Suppressor macrophage treated with lipopolysaccharide for 1 hour (primary cell): Measurements from ENCODE around the gene HIP1.
"Not testable (repeated sequence)": the region's sequence is repeated elsewhere in the genome, so short reads cannot be mapped to it uniquely, and the experiment has no call there.

ENCODE experiments used
- DNase-seq, 3 donors: peaks; one replicate each; pipeline ENCODE4 v3.0.0-alpha.2; 2020 to 2022

HIP1 gene

GRCh38 chr7:75639071-75639885 lies 99.5 kb downstream of the HIP1 start:
- DNase-seq: peak; percentile 45 to 78 (median 54)

- DNase-seq: peak in 2 of 3 donors; percentile 32 to 57
These were observed 100.1 kb downstream of the HIP1 start for GRCh38 chr7:75638594-75639070.

GRCh38 chr7:75637854-75638593 lies 100.7 kb downstream of the HIP1 start:
- DNase-seq: no peak

GRCh38 chr7:75635036-75635435 lies 103.7 kb downstream of the HIP1 start:
- DNase-seq: peak in 1 of 3 donors; percentile 17

GRCh38 chr7:75632587-75632986 lies 106.2 kb downstream of the HIP1 start:
- DNase-seq: not testable (repeated sequence)

- DNase-seq: no peak
These were observed 107.0 kb downstream of the HIP1 start for GRCh38 chr7:75631711-75632110.

GRCh38 chr7:75630549-75630948 lies 108.2 kb downstream of the HIP1 start:
- DNase-seq: no peak

GRCh38 chr7:75629044-75629443 lies 109.7 kb downstream of the HIP1 start:
- peak in 1 of 3 donors; percentile 12 for DNase-seq

- DNase-seq: no peak
These were observed 110.7 kb downstream of the HIP1 start for GRCh38 chr7:75628055-75628454.

- no peak for DNase-seq
These were observed 111.8 kb downstream of the HIP1 start for GRCh38 chr7:75626954-75627353.

- DNase-seq: no peak
These were observed 112.9 kb downstream of the HIP1 start for GRCh38 chr7:75625868-75626267.

- peak; percentile 91 to 95 (median 95) for DNase-seq
These were observed 114.5 kb downstream of the HIP1 start for GRCh38 chr7:75624134-75624832.

- DNase-seq: peak; percentile 35 to 49 (median 44)
These were observed 115.2 kb downstream of the HIP1 start for GRCh38 chr7:75623390-75624133.

- DNase-seq: peak in 2 of 3 donors; percentile 26 to 47
These were observed 117.6 kb downstream of the HIP1 start for GRCh38 chr7:75621124-75621523.

- peak in 1 of 3 donors; percentile 24 for DNase-seq
These were observed 119.1 kb downstream of the HIP1 start for GRCh38 chr7:75619636-75620035.

- peak; percentile 96 to 99 (median 98) for DNase-seq
These were observed 121.0 kb downstream of the HIP1 start for GRCh38 chr7:75617634-75618234.

GRCh38 chr7:75616421-75617167 lies 122.1 kb downstream of the HIP1 start:
- no peak for DNase-seq

GRCh38 chr7:75614401-75614800 lies 124.3 kb downstream of the HIP1 start:
- DNase-seq: peak in 1 of 3 donors; percentile 22

GRCh38 chr7:75613351-75613750 lies 125.4 kb downstream of the HIP1 start:
- no peak for DNase-seq

GRCh38 chr7:75611557-75612178 lies 127.1 kb downstream of the HIP1 start:
- peak; percentile 32 to 37 (median 35) for DNase-seq

GRCh38 chr7:75609416-75609815 lies 129.3 kb downstream of the HIP1 start:
- not testable (repeated sequence) for DNase-seq
